IMR-90 (cell line): Measurements from ENCODE around the gene H6PD.

ENCODE experiments used
- BHLHE40 ChIP-seq: fragments of 150-350 bp; IDR thresholded peaks from 2 replicates; pipeline ENCODE4 v1.6.1; 2016; ENCODE audit warnings: mild to moderate bottlenecking, low read depth, low read length
- CEBPB ChIP-seq: IDR thresholded peaks from 2 replicates; pipeline ENCODE4 v1.6.1; 2012; ENCODE audit warnings: low read depth, low read length, improper control_type of control experiment
- CTCF ChIP-seq: conservative IDR thresholded peaks from 2 replicates; pipeline ENCODE4 v1.5.1; 2012; ENCODE audit warnings: mild to moderate bottlenecking, low read depth, low read length, improper control_type of control experiment
- POLR2A ChIP-seq: IDR thresholded peaks from 2 replicates; pipeline ENCODE4 v1.6.1; 2012; ENCODE audit warnings: mild to moderate bottlenecking, low read depth, low read length
- SMC3 ChIP-seq: fragments of 150-350 bp; IDR thresholded peaks from 2 replicates; pipeline ENCODE4 v1.6.1; 2016; ENCODE audit warnings: low read depth, mild to moderate bottlenecking, antibody characterized with exemption, low read length, moderate library complexity

- TF ChIP-seq CTCF (no peak), SMC3 (no peak), BHLHE40 (no peak), POLR2A (no peak), CEBPB (no peak)
These were observed 16.1 kb downstream of the H6PD start for GRCh38 chr1:9250411-9251381.
